Transverse colon (tissue), 4 donors: ENCODE data around the gene GCSAM. TPM values are rescaled to one million over a fixed set of nuclear protein-coding genes. Genes with fewer than 3 reads are reported as not detected.
A peak's percentile ranks its signal among the peaks of the same experiment; 100 is the strongest.

Experiments
- DNase-seq: peaks from one replicate; pipeline ENCODE4 v3.0.0-alpha.2; 2019
- H3K27ac ChIP-seq, 4 donors: fragments of 200-600 bp; sonication (generic); 2 replicates each; pipeline ENCODE4 v1.5.1; 2016 to 2018; ENCODE audit warnings: inconsistent platforms in 4 of 4
- H3K27me3 ChIP-seq: fragments of 200-600 bp; sonication (generic); 2 replicates; pipeline ENCODE4 v1.5.1; 2017; ENCODE audit warnings: inconsistent platforms
- H3K36me3 ChIP-seq, 4 donors: fragments of 200-600 bp; sonication (generic); 2 replicates each; pipeline ENCODE4 v1.5.1; 2017 to 2019; ENCODE audit warnings: inconsistent platforms in 4 of 4
- H3K4me1 ChIP-seq, 4 donors: fragments of 200-600 bp; sonication (generic); 2 replicates each; pipeline ENCODE4 v1.5.1; 2017 to 2020; ENCODE audit warnings: inconsistent platforms in 4 of 4
- H3K4me3 ChIP-seq, 4 donors: fragments of 200-600 bp; sonication (generic); 1 replicate in 1 of 4; 2 replicates in 3 of 4; pipeline versions ENCODE4 v1.5.1 to v1.6.1; 2017 to 2019; ENCODE audit warnings: inconsistent platforms in 4 of 4
- H3K9me3 ChIP-seq, 2 donors: fragments of 200-600 bp; sonication (generic); 2 replicates each; pipeline ENCODE4 v1.5.1; 2017 to 2019; ENCODE audit warnings: inconsistent platforms in 2 of 2
- CTCF ChIP-seq, 5 experiments: fragments of 200-600 bp in 3 of 5; fragments of 450-650 bp in 2 of 5; sonication (generic) in 3 of 5; IDR thresholded peaks; 1 replicate in 2 of 5; 2 replicates in 3 of 5; pipeline ENCODE4 v1.5.1; 2016 to 2017; ENCODE audit warnings: antibody characterized with exemption in 5 of 5, inconsistent platforms in 3 of 5, mild to moderate bottlenecking in 2 of 5, moderate library complexity in 1 of 5
- EP300 ChIP-seq: sonication (generic); formaldehyde crosslinking; IDR thresholded peaks from one replicate; pipeline ENCODE4 v1.6.1; 2017; ENCODE audit warnings: antibody characterized with exemption, low read depth
- POLR2A ChIP-seq: fragments of 450-650 bp; IDR thresholded peaks from one replicate; pipeline ENCODE4 v1.6.1; 2016; ENCODE audit warnings: antibody characterized with exemption, mild to moderate bottlenecking, moderate library complexity
- POLR2AphosphoS5 ChIP-seq, 3 donors: sonication (generic); formaldehyde crosslinking; IDR thresholded peaks; one replicate each; pipeline ENCODE4 v1.6.1; 2016; ENCODE audit warnings: antibody characterized with exemption in 3 of 3
- WGBS, 2 donors: methylation state at CpG; one replicate each; pipeline ENCODE4 v1.1.5; 2018; ENCODE audit warnings: low coverage in 1 of 2; 5-methylcytosine and 5-hydroxymethylcytosine counted together
- in situ Hi-C, 4 donors: fragments of 200-750 bp; cut with MboI; loops; one replicate each; pipeline versions ENCODE4 v1.15.0 to v1.15.1; 2017; ENCODE audit warnings: low sequenced_read_pairs in 3 of 4, low pct_ligation_motif_present in 1 of 4, low pct_unique_long_range_greater_than_20kb in 1 of 4
- intact Hi-C: fragments of 100-400 bp; cut with DNase I; formaldehyde crosslinking; loops from one replicate; pipeline ENCODE4 v1.15.1; 2023; ENCODE audit warnings: low total_unique reads
- total RNA-seq, 4 donors: library from RNA; depleted of rRNA; stranded (reverse); fragments of >200 nt; gene quantifications; one replicate each; pipeline ENCODE4 v1.1.0, GENCODE V29; 2016

Gene GCSAM
- total RNA-seq, 4 donors from 2014 or later: 0.64 to 0.68 TPM; not detected in 2

DNA sequence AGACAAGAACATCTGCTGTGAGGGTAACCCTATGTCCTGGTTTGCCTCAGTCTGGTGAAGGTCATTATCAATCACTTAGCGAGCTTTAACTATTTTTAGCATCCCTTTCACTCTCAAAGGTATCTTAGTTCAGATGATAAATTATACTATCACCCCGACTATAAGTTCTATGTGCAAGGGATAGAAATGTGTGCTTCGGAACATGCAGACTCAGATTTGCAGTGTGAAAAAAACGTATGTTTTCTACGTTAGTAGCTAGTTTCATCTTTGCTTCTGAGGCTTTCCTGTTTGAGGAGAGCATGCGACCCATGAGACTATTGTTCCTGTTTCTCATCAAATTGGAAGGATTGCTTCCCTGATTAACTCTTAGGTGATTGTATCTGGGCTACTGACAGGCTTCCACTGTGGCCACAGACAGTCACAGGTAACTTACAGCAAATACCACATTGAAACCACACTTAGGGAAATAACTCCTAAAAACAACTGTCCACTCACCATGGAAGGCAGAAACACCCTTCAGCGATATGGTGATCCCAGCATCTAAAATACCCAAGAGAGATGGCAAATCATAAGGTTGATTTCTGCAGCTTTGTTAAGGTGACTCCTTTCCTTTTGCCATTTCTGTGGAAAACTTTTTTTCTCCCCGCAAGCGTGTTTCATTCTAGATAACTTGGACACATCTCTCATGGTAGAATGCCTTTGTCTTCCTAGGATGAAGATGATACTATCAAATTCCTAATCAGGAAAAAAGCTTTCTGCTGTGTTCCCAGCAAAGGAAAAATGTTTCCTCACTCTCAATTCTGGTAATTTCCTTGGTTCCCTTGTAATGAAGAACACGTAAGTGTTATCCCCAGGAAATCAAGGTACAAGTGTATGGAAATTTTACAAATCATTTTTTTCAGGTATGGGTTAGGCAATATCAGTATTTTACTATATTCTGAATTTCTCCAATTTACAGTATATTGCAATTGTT lies 5.2 kb downstream of the GCSAM start:
- in situ Hi-C loops: loop anchor here in 2 of 4 donors (25.0 kb wide), 1 partner anchor 384 kb away; no protein-coding TSS in a partner anchor
- 72 to 77% methylated on average over 7 to 10 of the region's 10 CpGs for WGBS, 2 donors

DNA sequence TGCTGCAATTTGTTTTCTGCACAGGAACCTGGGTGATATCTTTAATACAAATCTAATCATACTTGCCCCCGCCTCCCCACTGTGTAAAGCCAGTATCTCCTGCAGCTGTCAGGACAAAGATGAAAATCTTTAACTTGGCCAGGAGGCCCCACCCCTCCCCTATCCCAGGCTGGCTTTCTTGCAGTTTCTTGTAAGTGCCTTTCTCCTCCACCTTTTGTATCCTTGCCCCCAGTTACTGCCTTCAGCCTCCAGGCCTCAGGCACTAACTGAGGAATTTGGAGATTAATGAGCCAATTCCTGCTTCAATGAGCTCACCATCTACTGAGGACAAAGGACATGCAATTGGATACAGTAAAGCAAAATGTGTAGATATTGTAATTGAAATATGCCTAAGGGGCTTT lies 6.5 kb downstream of the GCSAM start:
- in situ Hi-C loops (loop anchor here in 2 of 4 donors (25.0 kb wide), 1 partner anchor 386 kb away; no protein-coding TSS in a partner anchor), intact Hi-C loops (no loop called here)
- H3K9me3 ChIP-seq: no peaks in the 10 kb centered on the region
- H3K27ac ChIP-seq: peak overlapping the region in 1 of 4 donors; percentile 13
- no peak for DNase-seq
- H3K4me1 ChIP-seq: peaks cover 0 to 8% (median 0%) of the 10 kb centered on the region in 4 donors
- no peaks in the 10 kb centered on the region for H3K36me3 ChIP-seq
- no peak for TF ChIP-seq EP300
- TF ChIP-seq POLR2AphosphoS5 (IDR thresholded peaks at IDR 0.05): no peak
- no peak for TF ChIP-seq POLR2A
- TF ChIP-seq CTCF (IDR thresholded peaks at IDR 0.05): no peak
- no peaks in the 10 kb centered on the region for H3K27me3 ChIP-seq
- 57 to 65% methylated on average over 1 of the region's 1 CpG for WGBS, 2 donors
- no peak overlapping the region for H3K4me3 ChIP-seq

More for the DNA sequence above, 5.2 kb downstream of the GCSAM start:
- no peak overlapping the region for H3K4me3 ChIP-seq
- peaks cover 0 to 8% (median 0%) of the 10 kb centered on the region in 4 donors for H3K4me1 ChIP-seq
- no peaks in the 10 kb centered on the region for H3K27me3 ChIP-seq
- intact Hi-C loops: no loop called here
- no peak for TF ChIP-seq EP300
- no peaks in the 10 kb centered on the region for H3K36me3 ChIP-seq
- peak overlapping the region in 1 of 4 donors; percentile 13 for H3K27ac ChIP-seq
- no peak for DNase-seq
- no peaks in the 10 kb centered on the region for H3K9me3 ChIP-seq

DNA sequence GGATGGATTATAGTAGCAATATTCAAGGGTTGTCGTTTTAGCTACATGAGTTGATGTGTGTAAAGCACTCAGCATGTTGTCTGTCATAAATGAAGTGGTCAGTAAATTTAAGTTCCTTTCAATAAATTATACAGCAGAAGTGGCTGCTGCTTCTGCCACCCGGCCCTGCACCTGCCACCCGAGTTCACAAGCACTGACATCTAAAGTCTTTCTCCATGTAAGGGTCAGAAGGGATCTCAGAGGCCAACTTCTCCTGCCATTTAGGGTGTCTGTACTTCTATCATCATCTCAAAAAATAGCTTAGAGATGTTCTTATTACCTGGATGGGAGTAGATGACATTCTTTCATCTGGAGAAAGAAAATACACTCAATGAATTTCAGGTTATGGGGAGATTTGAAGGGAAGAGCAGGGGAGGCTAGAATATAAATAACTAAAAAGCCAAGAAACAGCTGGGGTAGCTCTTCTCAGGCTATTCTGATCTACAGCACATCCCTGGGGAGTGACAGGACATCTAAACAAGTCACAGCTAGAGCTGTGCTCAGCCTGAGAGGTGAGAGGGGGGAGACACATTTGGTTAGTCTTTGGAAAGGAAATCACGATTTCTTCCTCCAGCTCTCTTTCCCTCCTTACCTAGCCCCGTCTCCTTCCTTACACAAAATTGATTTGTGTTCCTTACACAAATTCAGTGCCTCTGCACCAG lies 8.0 kb downstream of the GCSAM start:
- Histone ChIP-seq H3K9me3 (no peaks in the 10 kb centered on the region), H3K4me1 (peaks cover 0 to 8% (median 0%) of the 10 kb centered on the region in 4 donors), H3K36me3 (no peaks in the 10 kb centered on the region), H3K27me3 (no peaks in the 10 kb centered on the region), H3K4me3 (no peak overlapping the region), H3K27ac (no peak overlapping the region)
- 63 to 86% methylated on average over 2 to 5 of the region's 5 CpGs for WGBS, 2 donors
- no peak for DNase-seq
- TF ChIP-seq EP300: no peak
- TF ChIP-seq POLR2A: no peak
- no peak for TF ChIP-seq POLR2AphosphoS5 (IDR thresholded peaks at IDR 0.05)
- no peak for TF ChIP-seq CTCF (IDR thresholded peaks at IDR 0.05)
- in situ Hi-C loops: loop anchor here (25.0 kb wide), 3 partner anchors 162 to 862 kb away; partner anchors contain the start of genes CD200R1 (in 1 of the 4), GTPBP8 (in 1 of the 4) and SLC9C1 (in 1 of the 4)
- intact Hi-C loops: no loop called here

- 84% methylated on average over 2 of the region's 2 CpGs; no CpG with 5 or more reads in 1 of the 2 donors for WGBS, 2 donors
- TF ChIP-seq CTCF (IDR thresholded peaks at IDR 0.05) (no peak), EP300 (no peak), POLR2A (no peak), POLR2AphosphoS5 (IDR thresholded peaks at IDR 0.05) (no peak)
Measured at GRCh38 chr3:112123548-112123947, 9.5 kb downstream of the GCSAM start.

More at GRCh38 chr3:112123548-112123947, 9.5 kb downstream of the GCSAM start:
- in situ Hi-C loops: loop anchor here in 2 of 4 donors (25.0 kb wide), 3 partner anchors 164 to 864 kb away; partner anchors contain the start of genes CD200R1 (in 1 of the 2), GTPBP8 (in 1 of the 2) and SLC9C1 (in 1 of the 2)
- H3K27ac ChIP-seq: no peak overlapping the region
- H3K9me3 ChIP-seq: no peaks in the 10 kb centered on the region
- intact Hi-C loops: no loop called here
- no peak for DNase-seq
- H3K4me3 ChIP-seq: no peak overlapping the region
- H3K36me3 ChIP-seq: no peaks in the 10 kb centered on the region
- peaks cover 0 to 8% (median 0%) of the 10 kb centered on the region in 4 donors for H3K4me1 ChIP-seq
- no peaks in the 10 kb centered on the region for H3K27me3 ChIP-seq
